HepG2 (cell line): ENCODE data around the gene DDX54.

Experiments used
- HDAC1 ChIP-seq: sonication (generic); formaldehyde crosslinking; IDR thresholded peaks from 2 replicates; pipeline ENCODE4 v1.5.1; 2020; ENCODE audit warnings: mild to moderate bottlenecking, missing genetic modification reagents
- HDAC2 ChIP-seq: sonication (generic); formaldehyde crosslinking; IDR thresholded peaks from 2 replicates; pipeline ENCODE4 v1.4.0; 2020; ENCODE audit warnings: missing genetic modification reagents
- MEIS1 ChIP-seq: sonication (generic); formaldehyde crosslinking; IDR thresholded peaks from 2 replicates; pipeline ENCODE4 v1.9.0; 2021; ENCODE audit warnings: mild to moderate bottlenecking, missing genetic modification reagents, moderate library complexity, borderline replicate concordance
- TBP ChIP-seq: sonication (generic); formaldehyde crosslinking; IDR thresholded peaks from 2 replicates; pipeline ENCODE4 v1.5.0; 2020; ENCODE audit warnings: missing genetic modification reagents
- ZBTB49 ChIP-seq: sonication (generic); formaldehyde crosslinking; IDR thresholded peaks from 2 replicates; pipeline ENCODE4 v1.4.0; 2020; ENCODE audit warnings: missing genetic modification reagents, borderline replicate concordance
- ZNF24 ChIP-seq: fragments of 450-650 bp; IDR thresholded peaks from 2 replicates; pipeline ENCODE4 v1.6.1; 2017; ENCODE audit warnings: antibody characterized with exemption, mild to moderate bottlenecking
- ZNF737 ChIP-seq: sonication (generic); formaldehyde crosslinking; IDR thresholded peaks from 2 replicates; pipeline ENCODE4 v1.5.0; 2020; ENCODE audit warnings: missing genetic modification reagents, mild to moderate bottlenecking, borderline replicate concordance
- ZNF775 ChIP-seq: sonication (generic); formaldehyde crosslinking; IDR thresholded peaks from 2 replicates; pipeline ENCODE4 v1.4.0; 2020; ENCODE audit warnings: missing genetic modification reagents, mild to moderate bottlenecking, moderate library complexity, borderline replicate concordance

GRCh38 chr12:113174461-113175384 is 10.6 kb downstream of the DDX54 start:
- no peak for TF ChIP-seq ZNF737 (CRISPR knock-in tag)
- TF ChIP-seq HDAC1 (CRISPR knock-in tag) = no peak
- TF ChIP-seq MEIS1 (CRISPR knock-in tag) = no peak
- TF ChIP-seq ZBTB49 (CRISPR knock-in tag) = no peak
- TF ChIP-seq ZNF24 = no peak
- TF ChIP-seq ZNF775 (CRISPR knock-in tag) = no peak
- TF ChIP-seq TBP (CRISPR knock-in tag) = no peak
- TF ChIP-seq HDAC2 (CRISPR knock-in tag) = no peak
